ENCODE measurements around the gene PRPSAP2. TPM values are rescaled to one million over a fixed set of nuclear protein-coding genes. Genes with fewer than 3 reads are reported as not detected.
"Not testable (repeated sequence)": the region's sequence is repeated elsewhere in the genome, so short reads cannot be mapped to it uniquely, and the experiment has no call there.

The PRPSAP2 gene
- total RNA-seq, 2 donors from 2014 or later, result 19.5 to 23.2 TPM

GRCh38 chr17:18859256-18859655, 1.3 kb downstream of the PRPSAP2 start:
- TF ChIP-seq CTCF (IDR thresholded peaks at IDR 0.05), result no peak
- Histone ChIP-seq H3K9me3 (no peaks in the 10 kb centered on the region), H3K36me3 (no peaks in the 10 kb centered on the region), H3K4me1 (peaks cover 0 to 27% of the 10 kb centered on the region in 2 donors), H3K27me3 (no peaks in the 10 kb centered on the region), H3K27ac (peak overlapping the region; percentile 92 to 93), H3K4me3 (peak overlapping the region; percentile 80 to 84)
- DNase-seq (ENCODE audit: low spot score), result no peak

- peaks cover 0 to 22% of the 10 kb centered on the region in 2 donors for H3K4me1 ChIP-seq
- H3K27me3 ChIP-seq, result no peaks in the 10 kb centered on the region
- TF ChIP-seq CTCF (IDR thresholded peaks at IDR 0.05), result no peak
- H3K27ac ChIP-seq, result no peak overlapping the region
- H3K9me3 ChIP-seq, result no peaks in the 10 kb centered on the region
- no peaks in the 10 kb centered on the region for H3K36me3 ChIP-seq
- no peak for DNase-seq (ENCODE audit: low spot score)
- H3K4me3 ChIP-seq, result no peak overlapping the region
Observed at GRCh38 chr17:18860161-18860972, 2.4 kb downstream of the PRPSAP2 start.

- H3K36me3 ChIP-seq, result peaks cover 14% of the 10 kb centered on the region
- H3K4me3 ChIP-seq, result no peak overlapping the region
- peaks cover 0 to 14% of the 10 kb centered on the region in 2 donors for H3K4me1 ChIP-seq
- no peaks in the 10 kb centered on the region for H3K27me3 ChIP-seq
- TF ChIP-seq CTCF (IDR thresholded peaks at IDR 0.05), result no peak
- no peaks in the 10 kb centered on the region for H3K9me3 ChIP-seq
- peak; percentile 42 for DNase-seq (ENCODE audit: low spot score)
- H3K27ac ChIP-seq, result no peak overlapping the region
Observed at GRCh38 chr17:18862011-18862410, 4.1 kb downstream of the PRPSAP2 start.

- DNase-seq (ENCODE audit: low spot score); H3K9me3 ChIP-seq; H3K4me3 ChIP-seq; H3K27me3 ChIP-seq; H3K4me1 ChIP-seq; H3K27ac ChIP-seq: not testable (repeated sequence)
- peaks cover 26% of the 10 kb centered on the region for H3K36me3 ChIP-seq
Observed at GRCh38 chr17:18864996-18865395, 7.1 kb downstream of the PRPSAP2 start.

- no peaks in the 10 kb centered on the region for H3K27me3 ChIP-seq
- H3K36me3 ChIP-seq, result peaks cover 37% of the 10 kb centered on the region
- no peak for DNase-seq (ENCODE audit: low spot score)
- H3K4me3 ChIP-seq, result no peak overlapping the region
- no peaks in the 10 kb centered on the region for H3K4me1 ChIP-seq
- H3K9me3 ChIP-seq, result no peaks in the 10 kb centered on the region
- no peak for TF ChIP-seq CTCF (IDR thresholded peaks at IDR 0.05)
- no peak overlapping the region for H3K27ac ChIP-seq
Observed at GRCh38 chr17:18866866-18867813, 9.2 kb downstream of the PRPSAP2 start.

- H3K4me3 ChIP-seq, result no peak overlapping the region
- H3K36me3 ChIP-seq, result peaks cover 75% of the 10 kb centered on the region
- TF ChIP-seq CTCF (IDR thresholded peaks at IDR 0.05), result no peak
- no peaks in the 10 kb centered on the region for H3K27me3 ChIP-seq
- no peak overlapping the region for H3K27ac ChIP-seq
- DNase-seq (ENCODE audit: low spot score), result no peak
- no peaks in the 10 kb centered on the region for H3K9me3 ChIP-seq
- no peaks in the 10 kb centered on the region for H3K4me1 ChIP-seq
Observed at GRCh38 chr17:18877104-18877645, 19.2 kb downstream of the PRPSAP2 start.

Data from right atrium auricular region (tissue), 2 donors.